Effector memory CD4-positive, alpha-beta T cell (primary cell): Measurements from ENCODE around the gene IPCEF1.

Experiments used
- DNase-seq, 3 donors: peaks; one replicate each; pipeline ENCODE4 v3.0.0-alpha.2; 2020
- H3K27ac ChIP-seq: 2 replicates; pipeline ENCODE4 v1.7.0; 2013; ENCODE audit warnings: mild to moderate bottlenecking, low read length, moderate library complexity; ENCODE audit not compliant: insufficient read depth, poor library complexity, severe bottlenecking
- H3K27me3 ChIP-seq: replicated peaks from 2 replicates; pipeline ENCODE4 v1.7.0; 2013; ENCODE audit warnings: mild to moderate bottlenecking, low read length; ENCODE audit not compliant: insufficient read depth, control insufficient read depth, poor library complexity, severe bottlenecking
- H3K36me3 ChIP-seq: 2 replicates; pipeline ENCODE4 v1.7.0; 2013; ENCODE audit warnings: mild to moderate bottlenecking, low read length, moderate library complexity; ENCODE audit not compliant: control insufficient read depth, insufficient read depth
- H3K4me1 ChIP-seq: 2 replicates; pipeline ENCODE4 v1.7.0; 2013; ENCODE audit warnings: low read length, mild to moderate bottlenecking; ENCODE audit not compliant: control insufficient read depth, insufficient read depth, poor library complexity, severe bottlenecking
- H3K4me3 ChIP-seq: 2 replicates; pipeline ENCODE4 v1.7.0; 2013; ENCODE audit warnings: low read length, low read depth, mild to moderate bottlenecking; ENCODE audit not compliant: insufficient read depth, poor library complexity, severe bottlenecking
- H3K9me3 ChIP-seq: 2 replicates; pipeline ENCODE4 v1.7.0; 2013; ENCODE audit warnings: mild to moderate bottlenecking, low read length, moderate library complexity; ENCODE audit not compliant: control insufficient read depth

Gene IPCEF1

DNA sequence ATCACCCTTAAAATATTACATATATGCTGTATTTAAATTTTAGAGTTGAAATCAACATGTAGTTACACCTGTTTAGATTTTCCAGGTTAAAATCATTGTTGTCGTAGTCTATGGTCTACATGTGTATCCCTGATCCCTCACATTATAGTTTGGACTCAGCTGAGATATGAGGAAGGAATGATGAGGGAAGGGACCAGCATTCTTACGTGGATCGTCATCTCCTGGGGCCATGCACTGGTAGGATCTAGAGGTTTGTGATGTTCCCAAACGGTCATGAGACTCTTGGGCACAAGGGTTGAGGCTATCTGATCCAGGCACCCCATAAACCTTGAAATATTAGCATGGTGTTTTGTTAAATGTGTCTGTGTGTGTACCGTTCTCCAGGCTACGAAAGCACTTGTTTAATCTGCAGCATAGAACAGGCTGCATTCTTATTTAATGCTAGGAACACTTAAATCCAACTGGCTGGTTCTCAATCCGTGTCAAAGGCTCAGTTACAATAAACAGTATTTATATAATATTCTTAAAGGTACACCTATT, 55.4 kb downstream of the IPCEF1 start:
- Histone ChIP-seq H3K4me3 (no peak overlapping the region), H3K9me3 (no peaks in the 10 kb centered on the region)

DNA sequence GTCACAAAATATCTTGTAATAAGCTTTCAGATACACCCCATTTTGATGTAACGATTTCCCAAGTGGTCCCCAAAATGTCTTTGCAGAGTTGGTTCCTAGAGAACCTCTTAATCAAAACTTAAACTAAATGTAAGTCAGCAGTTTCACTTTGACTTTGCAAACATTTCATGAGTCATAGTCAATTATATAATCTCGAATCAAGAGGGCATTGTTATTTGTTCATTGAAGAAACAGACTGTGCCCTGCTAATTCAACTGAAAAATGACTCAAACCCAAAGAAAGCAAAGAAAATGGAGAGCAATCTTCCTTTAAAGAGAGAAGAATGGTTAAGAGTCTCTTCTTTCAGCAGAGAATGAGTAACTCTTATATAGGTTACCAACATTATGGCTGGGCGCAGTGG, 58.3 kb downstream of the IPCEF1 start:
- H3K27ac ChIP-seq: no peak overlapping the region
- H3K4me3 ChIP-seq: no peak overlapping the region
- no peak for DNase-seq
- H3K9me3 ChIP-seq: no peaks in the 10 kb centered on the region
- no peaks in the 10 kb centered on the region for H3K36me3 ChIP-seq
- H3K4me1 ChIP-seq: no peaks in the 10 kb centered on the region
- H3K27me3 ChIP-seq: no peaks in the 10 kb centered on the region

More for the DNA sequence above, 55.4 kb downstream of the IPCEF1 start:
- Histone ChIP-seq H3K27ac (no peak overlapping the region), H3K4me1 (no peaks in the 10 kb centered on the region), H3K27me3 (no peaks in the 10 kb centered on the region), H3K36me3 (no peaks in the 10 kb centered on the region)
- no peak for DNase-seq

GRCh38 chr6:154297721-154298120, 58.9 kb downstream of the IPCEF1 start:
- no peaks in the 10 kb centered on the region for H3K36me3 ChIP-seq
- no peaks in the 10 kb centered on the region for H3K9me3 ChIP-seq
- H3K4me3 ChIP-seq: no peak overlapping the region
- H3K27ac ChIP-seq: no peak overlapping the region
- H3K4me1 ChIP-seq: no peaks in the 10 kb centered on the region
- no peaks in the 10 kb centered on the region for H3K27me3 ChIP-seq
- no peak for DNase-seq

- Histone ChIP-seq H3K27me3 (no peaks in the 10 kb centered on the region), H3K9me3 (no peaks in the 10 kb centered on the region), H3K27ac (no peak overlapping the region), H3K4me3 (no peak overlapping the region), H3K4me1 (no peaks in the 10 kb centered on the region), H3K36me3 (no peaks in the 10 kb centered on the region)
- DNase-seq: no peak
These were observed 59.4 kb downstream of the IPCEF1 start for GRCh38 chr6:154297210-154297609.

GRCh38 chr6:154295733-154296132, 60.9 kb downstream of the IPCEF1 start:
- no peak for DNase-seq
- Histone ChIP-seq H3K27me3 (no peaks in the 10 kb centered on the region), H3K27ac (no peak overlapping the region), H3K9me3 (no peaks in the 10 kb centered on the region), H3K4me3 (no peak overlapping the region), H3K4me1 (no peaks in the 10 kb centered on the region), H3K36me3 (no peaks in the 10 kb centered on the region)

DNA sequence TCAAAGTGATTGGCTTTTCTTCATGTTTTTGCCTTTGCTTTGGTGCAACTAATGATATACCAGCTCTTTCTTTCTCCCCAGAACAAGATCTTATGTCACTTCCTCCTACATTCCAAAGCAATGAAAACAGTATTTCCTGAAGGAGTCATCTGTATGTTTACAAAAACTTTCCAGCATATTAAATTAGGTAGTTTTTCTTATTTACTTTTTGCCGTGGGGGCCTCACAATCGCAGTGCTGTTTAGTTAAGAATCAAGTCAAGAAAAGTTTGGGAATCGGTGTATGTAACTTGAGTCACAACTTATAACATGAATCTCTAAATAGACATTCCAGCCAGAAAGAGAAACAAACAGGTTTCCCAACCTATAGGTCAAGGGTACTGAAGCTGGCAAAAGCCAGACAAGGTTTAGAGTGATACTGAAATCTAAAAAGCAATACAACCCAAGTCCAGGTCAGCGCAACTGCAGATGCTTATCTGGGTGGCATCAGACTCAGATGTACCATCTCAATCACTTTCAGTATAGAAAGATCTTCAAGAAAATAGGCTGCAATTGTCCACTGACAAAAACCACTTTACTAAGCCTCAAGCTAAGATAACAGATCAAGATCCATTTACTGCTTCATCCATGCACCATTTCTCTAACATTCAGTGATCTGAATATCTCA, 63.6 kb downstream of the IPCEF1 start:
- DNase-seq: no peak
- Histone ChIP-seq H3K27me3 (no peaks in the 10 kb centered on the region), H3K4me3 (no peak overlapping the region), H3K4me1 (no peaks in the 10 kb centered on the region), H3K27ac (no peak overlapping the region), H3K9me3 (no peaks in the 10 kb centered on the region), H3K36me3 (no peaks in the 10 kb centered on the region)

- Histone ChIP-seq H3K27ac (no peak overlapping the region), H3K4me1 (no peaks in the 10 kb centered on the region), H3K4me3 (no peak overlapping the region), H3K9me3 (no peaks in the 10 kb centered on the region), H3K27me3 (no peaks in the 10 kb centered on the region), H3K36me3 (no peaks in the 10 kb centered on the region)
- DNase-seq: no peak
These were observed 64.5 kb downstream of the IPCEF1 start for GRCh38 chr6:154292066-154292465.

GRCh38 chr6:154289818-154290508, 66.6 kb downstream of the IPCEF1 start:
- Histone ChIP-seq H3K4me1 (no peaks in the 10 kb centered on the region), H3K9me3 (no peaks in the 10 kb centered on the region), H3K36me3 (no peaks in the 10 kb centered on the region), H3K27me3 (no peaks in the 10 kb centered on the region), H3K27ac (no peak overlapping the region), H3K4me3 (no peak overlapping the region)
- DNase-seq: no peak

GRCh38 chr6:154285826-154286225, 70.8 kb downstream of the IPCEF1 start:
- no peaks in the 10 kb centered on the region for H3K36me3 ChIP-seq
- no peaks in the 10 kb centered on the region for H3K9me3 ChIP-seq
- no peaks in the 10 kb centered on the region for H3K4me1 ChIP-seq
- H3K27ac ChIP-seq: no peak overlapping the region
- no peak overlapping the region for H3K4me3 ChIP-seq
- no peak for DNase-seq
- H3K27me3 ChIP-seq: no peaks in the 10 kb centered on the region

GRCh38 chr6:154284313-154284853, 72.2 kb downstream of the IPCEF1 start:
- H3K4me3 ChIP-seq: no peak overlapping the region
- no peaks in the 10 kb centered on the region for H3K27me3 ChIP-seq
- H3K4me1 ChIP-seq: no peaks in the 10 kb centered on the region
- no peak overlapping the region for H3K27ac ChIP-seq
- DNase-seq: no peak
- H3K9me3 ChIP-seq: no peaks in the 10 kb centered on the region
- H3K36me3 ChIP-seq: no peaks in the 10 kb centered on the region
